Neutrophil (primary cell): Measurements from ENCODE around the gene ZSCAN10.
A peak's percentile ranks its signal among the peaks of the same experiment; 100 is the strongest.

ENCODE experiments used
- H3K27ac ChIP-seq: fragments of 200-600 bp; sonication (generic); 2 replicates; pipeline ENCODE4 v1.5.1; 2016; ENCODE audit warnings: mild to moderate bottlenecking, moderate library complexity
- H3K27me3 ChIP-seq: fragments of 200-600 bp; sonication (generic); 2 replicates; pipeline ENCODE4 v1.6.0; 2016; ENCODE audit warnings: mild to moderate bottlenecking
- H3K36me3 ChIP-seq: fragments of 200-600 bp; sonication (generic); 2 replicates; pipeline ENCODE4 v1.5.1; 2017
- H3K4me1 ChIP-seq, 2 experiments: fragments of 200-600 bp in 1 of 2; sonication (generic) in 1 of 2; 1 replicate in 1 of 2; 2 replicates in 1 of 2; pipeline versions ENCODE4 v1.5.1 to v1.6.1; 2013 to 2016; ENCODE audit warnings: low read depth in 1 of 2, low read length in 1 of 2, mild to moderate bottlenecking in 1 of 2, moderate library complexity in 1 of 2; ENCODE audit not compliant: control insufficient read depth in 1 of 2, insufficient read depth in 1 of 2
- H3K4me3 ChIP-seq, 2 experiments: fragments of 200-600 bp in 1 of 2; sonication (generic) in 1 of 2; 1 replicate in 1 of 2; 2 replicates in 1 of 2; pipeline ENCODE4 v1.5.1; 2013 to 2016; ENCODE audit warnings: low read depth in 1 of 2, low read length in 1 of 2, mild to moderate bottlenecking in 1 of 2, moderate library complexity in 1 of 2
- H3K9me3 ChIP-seq: fragments of 200-600 bp; sonication (generic); 2 replicates; pipeline ENCODE4 v1.5.1; 2016
- TF ChIP-seq, protein P1 (sequence below): fragments of 200-600 bp; sonication (generic); IDR thresholded peaks from 2 replicates; pipeline ENCODE4 v1.5.1; 2016; ENCODE audit warnings: antibody characterized with exemption

Gene ZSCAN10

DNA sequence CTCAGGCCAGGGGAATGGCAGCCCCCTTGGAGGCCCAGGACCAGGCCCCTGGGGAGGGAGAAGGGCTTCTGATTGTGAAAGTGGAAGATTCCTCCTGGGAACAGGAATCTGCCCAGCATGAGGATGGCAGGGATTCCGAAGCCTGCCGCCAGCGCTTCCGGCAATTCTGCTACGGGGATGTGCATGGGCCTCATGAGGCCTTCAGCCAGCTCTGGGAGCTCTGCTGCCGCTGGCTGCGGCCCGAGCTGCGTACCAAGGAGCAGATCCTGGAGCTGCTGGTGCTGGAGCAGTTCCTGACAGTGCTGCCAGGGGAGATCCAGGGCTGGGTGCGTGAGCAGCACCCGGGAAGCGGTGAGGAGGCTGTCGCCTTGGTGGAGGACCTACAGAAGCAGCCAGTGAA lies 38.2 kb upstream of the ZSCAN10 start:
- H3K36me3 ChIP-seq: peaks cover 54% of the 10 kb centered on the region
- H3K27me3 ChIP-seq: no peaks in the 10 kb centered on the region
- H3K9me3 ChIP-seq: no peaks in the 10 kb centered on the region
- no peak overlapping the region for H3K4me3 ChIP-seq
- no peak overlapping the region for H3K27ac ChIP-seq
- TF ChIP-seq, protein P1, sequence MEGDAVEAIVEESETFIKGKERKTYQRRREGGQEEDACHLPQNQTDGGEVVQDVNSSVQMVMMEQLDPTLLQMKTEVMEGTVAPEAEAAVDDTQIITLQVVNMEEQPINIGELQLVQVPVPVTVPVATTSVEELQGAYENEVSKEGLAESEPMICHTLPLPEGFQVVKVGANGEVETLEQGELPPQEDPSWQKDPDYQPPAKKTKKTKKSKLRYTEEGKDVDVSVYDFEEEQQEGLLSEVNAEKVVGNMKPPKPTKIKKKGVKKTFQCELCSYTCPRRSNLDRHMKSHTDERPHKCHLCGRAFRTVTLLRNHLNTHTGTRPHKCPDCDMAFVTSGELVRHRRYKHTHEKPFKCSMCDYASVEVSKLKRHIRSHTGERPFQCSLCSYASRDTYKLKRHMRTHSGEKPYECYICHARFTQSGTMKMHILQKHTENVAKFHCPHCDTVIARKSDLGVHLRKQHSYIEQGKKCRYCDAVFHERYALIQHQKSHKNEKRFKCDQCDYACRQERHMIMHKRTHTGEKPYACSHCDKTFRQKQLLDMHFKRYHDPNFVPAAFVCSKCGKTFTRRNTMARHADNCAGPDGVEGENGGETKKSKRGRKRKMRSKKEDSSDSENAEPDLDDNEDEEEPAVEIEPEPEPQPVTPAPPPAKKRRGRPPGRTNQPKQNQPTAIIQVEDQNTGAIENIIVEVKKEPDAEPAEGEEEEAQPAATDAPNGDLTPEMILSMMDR: no peak
- peaks cover 26 to 30% of the 10 kb centered on the region in 2 experiments for H3K4me1 ChIP-seq

DNA sequence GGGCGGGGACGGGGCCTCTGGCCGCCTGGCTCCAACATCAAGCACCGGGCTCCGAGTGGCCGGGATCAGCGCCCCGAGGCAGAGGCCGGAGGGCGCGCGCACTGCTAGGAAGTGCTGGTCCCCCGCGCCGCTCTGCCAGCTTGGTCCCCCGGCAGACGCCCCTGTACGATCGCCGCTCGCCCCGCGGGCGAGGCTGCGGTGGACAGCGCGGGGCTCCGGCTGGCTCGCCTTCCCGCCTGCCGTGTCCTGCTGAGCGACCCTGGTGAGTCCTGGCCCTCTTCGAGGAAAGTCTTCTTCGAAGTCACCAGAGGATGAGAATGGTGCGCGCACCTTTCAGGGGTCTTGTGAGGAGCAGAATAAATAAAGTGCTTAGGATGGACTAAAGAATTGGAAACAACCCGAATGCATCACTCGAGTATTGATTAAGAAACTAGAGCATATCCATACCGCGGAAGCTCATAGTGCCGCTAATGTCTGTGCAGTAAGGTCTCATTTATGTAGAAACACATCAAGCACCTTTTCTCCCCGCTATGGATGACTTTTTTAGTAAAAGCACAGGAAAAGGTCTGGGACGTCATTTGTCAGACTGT lies 36.1 kb upstream of the ZSCAN10 start:
- Histone ChIP-seq H3K4me3 (peak overlapping the region; percentile 66 to 88), H3K36me3 (peaks cover 34% of the 10 kb centered on the region), H3K9me3 (no peaks in the 10 kb centered on the region), H3K27ac (peak overlapping the region; percentile 94), H3K27me3 (no peaks in the 10 kb centered on the region), H3K4me1 (peaks cover 29 to 38% of the 10 kb centered on the region in 2 experiments)
- TF ChIP-seq, protein P1: no peak

DNA sequence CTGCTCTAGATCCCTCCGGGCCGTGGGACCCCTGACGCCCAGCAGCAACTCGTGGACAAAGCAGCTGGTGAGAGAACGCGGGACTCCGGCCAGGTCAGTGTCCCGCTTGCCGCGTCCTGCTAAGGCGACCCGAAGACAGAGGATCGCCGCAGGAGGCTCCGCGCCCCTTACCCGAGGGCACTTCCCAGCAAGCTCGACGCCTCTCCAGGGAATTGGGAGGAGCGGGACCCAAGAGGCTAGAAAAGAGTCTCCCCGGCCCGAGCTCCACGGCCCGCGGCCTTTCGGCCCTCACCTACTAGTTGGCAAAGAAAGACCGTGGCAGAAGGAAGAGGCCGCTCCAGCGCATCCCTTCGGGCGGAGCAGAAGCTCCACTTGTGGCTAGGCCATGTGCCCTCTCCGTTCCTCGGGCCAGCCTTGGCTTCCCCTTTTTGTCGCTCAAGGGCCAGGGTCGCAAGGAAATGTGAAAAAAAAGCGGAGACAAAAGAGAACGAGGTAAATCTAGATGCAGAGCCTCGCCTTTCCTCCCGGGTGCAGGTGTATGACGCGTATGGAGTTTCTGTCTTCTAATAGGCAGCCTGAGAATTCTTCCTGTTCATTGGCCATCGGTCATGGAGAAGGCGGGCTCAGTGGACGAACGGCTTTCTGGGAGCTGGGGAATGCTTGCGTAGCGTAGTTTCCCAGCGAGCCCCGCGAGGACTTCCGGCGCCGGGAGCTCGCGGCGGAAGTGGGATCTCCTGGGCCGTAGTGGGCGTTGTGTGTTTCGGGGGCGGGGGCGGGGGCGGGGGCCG lies 35.4 kb upstream of the ZSCAN10 start, which contains the start of gene ZNF213:
ZNF213 (plus strand) TSS at position 692 of the 788 bp plus-strand sequence. CDS start 2,252 bp downstream, outside the sequence.
- peaks cover 33 to 43% of the 10 kb centered on the region in 2 experiments for H3K4me1 ChIP-seq
- H3K36me3 ChIP-seq: peaks cover 27% of the 10 kb centered on the region
- TF ChIP-seq, protein P1: peak; percentile 48
- no peaks in the 10 kb centered on the region for H3K27me3 ChIP-seq
- H3K4me3 ChIP-seq: peak within 1 kb of the TSS; percentile 66 to 88
- peak within 1 kb of the TSS; percentile 94 for H3K27ac ChIP-seq
- no peaks in the 10 kb centered on the region for H3K9me3 ChIP-seq

DNA sequence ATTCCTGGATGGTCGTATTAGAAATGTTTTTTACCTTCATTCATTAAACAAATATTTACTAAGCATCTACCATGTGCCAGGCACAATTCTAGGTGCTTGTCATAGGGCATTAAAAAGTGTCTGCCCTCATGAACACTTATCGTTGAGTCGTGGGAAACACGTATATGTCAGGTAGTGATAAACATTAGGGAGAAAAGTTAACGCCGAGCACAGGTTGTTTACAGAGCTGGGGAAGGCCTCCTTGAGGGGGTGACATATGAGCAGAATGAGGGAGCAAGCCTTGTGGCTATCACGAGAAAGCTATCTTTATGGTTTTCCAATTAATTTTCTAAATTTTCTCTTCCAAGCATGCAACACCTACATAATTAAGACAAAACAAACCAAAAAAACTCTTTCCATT lies 34.8 kb upstream of the ZSCAN10 start:
- Histone ChIP-seq H3K9me3 (no peaks in the 10 kb centered on the region), H3K4me1 (peaks cover 40 to 50% of the 10 kb centered on the region in 2 experiments), H3K27me3 (no peaks in the 10 kb centered on the region), H3K4me3 (peak overlapping the region; percentile 66 to 88), H3K36me3 (peaks cover 20% of the 10 kb centered on the region), H3K27ac (peak overlapping the region; percentile 94)
- TF ChIP-seq, protein P1: no peak

DNA sequence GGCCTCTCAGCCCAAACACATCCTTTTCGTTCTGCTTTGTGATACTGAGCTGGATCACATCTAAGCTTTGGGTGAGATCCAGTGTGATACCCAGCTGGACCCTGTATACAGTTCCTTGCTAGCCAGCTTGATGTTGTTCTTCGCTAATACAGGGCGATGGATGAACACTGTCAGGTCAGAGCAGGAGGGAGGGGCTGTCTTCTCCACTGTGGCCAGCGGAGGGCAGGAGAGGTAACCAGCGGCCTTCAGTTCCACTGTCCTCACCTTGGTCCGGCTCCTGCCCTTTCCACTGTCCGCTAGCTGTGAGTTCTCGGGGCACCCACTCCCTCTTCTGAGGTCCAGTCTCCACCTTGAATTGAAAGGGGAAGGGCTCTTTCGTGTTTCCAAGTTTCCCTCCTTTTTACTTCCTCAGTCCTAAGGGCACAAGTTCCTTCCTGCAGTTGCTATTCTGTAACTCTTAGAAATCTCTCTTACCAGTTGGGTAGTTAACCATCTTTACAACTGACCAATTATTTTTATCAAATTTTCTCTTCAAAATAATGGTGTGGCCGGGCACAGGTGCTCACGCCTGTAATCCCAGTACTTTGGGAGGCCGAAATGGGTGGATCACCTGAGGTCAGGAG lies 32.8 kb upstream of the ZSCAN10 start:
- TF ChIP-seq, protein P1: peak; percentile 56
- Histone ChIP-seq H3K27ac (peak overlapping the region; percentile 33), H3K36me3 (peaks cover under 1% of the 10 kb centered on the region), H3K27me3 (no peaks in the 10 kb centered on the region), H3K4me1 (peaks cover 43 to 54% of the 10 kb centered on the region in 2 experiments), H3K9me3 (no peaks in the 10 kb centered on the region), H3K4me3 (no peak overlapping the region)
